GM19023 (cell line): ENCODE measurements around the gene KCNJ5.

Experiments
- ATAC-seq: cut with Tn5 transposase; IDR thresholded peaks from one replicate; pipeline ENCODE4 v1.9.1; 2021; ENCODE audit warnings: mild to moderate bottlenecking, moderate library complexity; ENCODE audit not compliant: unreplicated experiment

The KCNJ5 gene

DNA sequence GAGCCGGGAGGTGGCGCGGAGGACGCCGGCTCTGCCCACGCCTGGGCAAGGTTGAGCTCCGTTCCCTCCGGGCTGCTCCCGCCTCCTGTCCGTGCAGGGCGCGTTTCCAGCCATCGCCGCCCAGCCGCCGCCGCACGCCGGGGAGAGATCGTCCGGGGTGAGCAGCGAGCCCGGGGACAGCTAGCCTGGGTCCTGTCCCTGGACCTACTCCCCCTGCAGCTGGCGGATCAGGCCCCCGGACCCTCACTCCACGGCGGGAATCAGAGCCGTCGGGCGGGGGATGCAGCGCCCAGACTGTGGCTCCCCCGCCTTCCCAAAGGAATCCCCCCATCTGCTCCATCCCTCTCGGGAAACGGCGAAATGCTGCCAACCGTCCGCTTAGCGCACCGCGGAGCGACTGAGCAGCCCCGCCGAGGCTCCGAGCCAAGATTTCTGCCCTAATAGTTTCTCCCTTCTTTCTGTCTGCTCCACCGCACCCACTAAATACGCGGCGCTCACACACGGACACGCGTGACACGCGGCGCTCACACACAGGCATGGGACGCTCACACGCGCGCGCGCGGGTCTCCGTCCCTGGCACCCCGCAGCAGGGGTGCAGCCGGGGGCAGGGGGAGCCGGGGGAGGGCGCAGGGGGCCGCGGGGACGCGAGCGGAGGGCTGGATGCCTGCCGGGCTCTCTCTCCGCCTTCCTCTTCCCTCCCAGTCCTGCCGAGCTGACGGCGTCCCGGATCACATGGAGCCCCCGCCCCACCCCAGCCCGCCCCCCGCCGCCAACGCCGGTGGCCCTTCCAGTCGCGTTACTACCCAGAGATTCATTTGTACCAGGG, at the start of gene KCNJ5:
Gene KCNJ5 (plus strand): TSS at position 814 of the 826 bp plus-strand sequence. CDS start 19,918 bp downstream, outside the sequence.
- ATAC-seq, result no peak

DNA sequence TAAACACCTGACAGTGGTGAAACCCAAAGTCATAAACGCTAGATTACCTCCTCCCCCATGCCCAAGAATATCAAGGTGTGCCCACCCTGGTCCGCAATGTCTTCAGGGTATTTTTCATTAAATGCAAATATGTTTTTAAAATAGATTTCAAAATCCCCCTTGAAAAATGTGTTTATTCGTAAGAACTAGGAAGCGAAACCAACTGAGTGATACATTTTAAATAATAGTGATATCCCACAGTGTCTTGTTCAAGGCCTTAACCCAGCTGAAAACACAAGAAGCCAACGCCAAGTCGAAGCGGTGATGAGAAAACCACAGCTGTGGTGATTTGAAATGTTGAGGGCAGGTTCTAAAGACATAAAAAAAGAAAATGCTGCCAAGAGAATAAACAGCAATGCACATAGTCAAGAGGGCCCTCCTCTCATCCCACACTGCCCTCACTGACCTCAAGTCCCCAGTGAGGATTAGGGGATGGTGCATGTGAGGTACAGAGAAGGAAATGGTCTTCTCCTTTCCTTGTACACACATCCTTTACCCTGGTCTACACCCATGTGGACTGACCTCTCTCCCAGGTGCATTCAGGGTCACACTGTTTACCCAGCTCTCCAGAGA, 49.6 kb upstream of the KCNJ5 start:
- ATAC-seq, result peak; percentile 62

DNA sequence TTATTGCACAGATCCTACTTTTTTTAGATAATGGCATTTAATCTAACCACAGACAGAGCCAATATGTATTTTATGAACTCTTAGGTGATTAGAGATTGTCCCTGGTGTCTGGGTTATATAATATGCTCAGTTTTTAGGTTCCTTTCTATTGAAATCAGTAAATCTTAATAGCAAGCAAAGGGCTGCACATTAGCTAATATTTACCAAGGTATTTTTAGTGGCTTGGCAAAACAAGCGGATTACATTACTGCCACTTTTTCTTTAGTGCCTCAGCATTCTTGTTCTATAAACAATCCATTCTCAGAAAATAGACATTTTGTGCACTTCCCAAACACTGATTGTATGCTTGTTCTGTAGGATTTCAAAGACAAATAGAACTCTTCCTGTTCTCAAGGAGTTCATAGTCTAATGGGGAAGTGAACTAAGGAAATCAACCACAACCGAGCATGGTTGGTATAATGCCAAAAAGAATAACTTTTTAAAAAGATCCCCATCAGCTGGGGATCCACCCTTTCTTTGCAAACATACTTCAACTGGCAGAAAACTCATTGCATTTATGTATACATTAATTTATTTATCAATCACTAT, 47.9 kb upstream of the KCNJ5 start:
- ATAC-seq, result no peak

DNA sequence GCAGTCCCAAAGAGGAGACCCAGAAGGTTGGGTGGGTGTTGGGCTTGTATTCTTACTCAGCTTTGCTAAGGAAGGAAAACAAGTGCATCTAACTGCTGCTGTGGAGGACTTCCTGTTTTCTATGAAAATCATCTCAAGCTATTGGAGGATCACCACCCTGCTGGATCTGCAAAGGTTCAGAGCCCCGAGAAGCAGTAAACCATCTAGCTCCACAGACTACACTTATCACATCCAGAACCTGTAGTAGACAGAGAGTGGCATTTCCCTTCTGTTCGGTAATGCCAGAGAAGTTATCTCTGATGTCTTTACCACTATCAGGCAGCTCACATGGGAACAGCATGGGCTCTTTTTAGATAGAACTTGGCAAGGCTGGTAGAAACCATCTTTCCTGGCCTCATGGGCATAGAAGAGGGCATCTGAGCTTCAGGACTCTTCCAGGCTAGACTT, 45.8 kb upstream of the KCNJ5 start:
- no peak for ATAC-seq

DNA sequence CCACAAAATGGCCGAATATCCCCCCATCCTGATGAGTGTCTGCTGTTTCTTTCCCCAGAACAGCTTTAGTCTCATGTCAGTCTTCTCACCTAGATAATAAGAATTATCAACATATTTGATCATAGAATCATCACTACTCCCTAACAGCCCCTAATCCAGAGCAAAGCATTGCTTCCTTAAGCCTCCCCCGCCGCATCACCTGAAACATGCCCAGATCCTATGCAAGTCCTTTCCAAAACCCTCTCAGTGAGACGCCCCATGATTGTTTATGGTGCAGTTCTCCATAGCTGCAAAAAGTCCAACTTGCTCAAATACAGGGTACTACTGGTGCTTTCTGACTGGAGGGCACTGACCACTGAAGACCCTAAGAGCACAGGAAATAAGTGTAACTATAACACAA, 44.2 kb upstream of the KCNJ5 start:
- ATAC-seq, result no peak

DNA sequence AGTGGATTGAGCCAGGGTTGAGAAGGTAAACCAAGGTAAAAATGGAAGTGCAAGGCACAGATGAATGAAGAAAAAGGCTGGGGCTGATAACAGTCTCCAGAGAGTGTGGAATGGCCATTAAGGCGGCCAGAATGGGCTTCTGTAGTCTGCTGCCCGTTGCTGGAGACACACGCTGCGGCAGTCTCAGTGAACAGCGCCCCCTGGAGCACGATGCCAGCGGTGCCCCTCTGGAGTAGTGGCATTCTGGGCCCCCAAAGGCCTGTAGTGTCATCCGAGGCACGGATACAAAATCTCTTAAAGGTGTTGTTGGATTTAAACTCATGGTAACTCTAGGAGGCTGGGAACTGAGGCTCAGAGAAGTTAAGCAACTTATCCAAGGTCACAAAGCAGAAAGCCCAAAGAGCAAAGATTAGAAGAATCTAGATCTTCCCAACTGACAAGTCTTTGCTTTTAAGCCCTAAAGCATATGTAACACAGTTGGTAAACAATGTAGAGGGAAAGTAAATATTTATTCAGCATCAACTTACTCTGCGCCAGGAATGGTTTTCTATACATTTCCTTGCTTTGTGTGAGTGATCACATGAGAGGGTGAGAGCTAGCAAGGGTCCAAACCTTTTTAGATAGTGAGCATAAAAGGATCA, 42.2 kb upstream of the KCNJ5 start:
- peak; percentile 82 for ATAC-seq

DNA sequence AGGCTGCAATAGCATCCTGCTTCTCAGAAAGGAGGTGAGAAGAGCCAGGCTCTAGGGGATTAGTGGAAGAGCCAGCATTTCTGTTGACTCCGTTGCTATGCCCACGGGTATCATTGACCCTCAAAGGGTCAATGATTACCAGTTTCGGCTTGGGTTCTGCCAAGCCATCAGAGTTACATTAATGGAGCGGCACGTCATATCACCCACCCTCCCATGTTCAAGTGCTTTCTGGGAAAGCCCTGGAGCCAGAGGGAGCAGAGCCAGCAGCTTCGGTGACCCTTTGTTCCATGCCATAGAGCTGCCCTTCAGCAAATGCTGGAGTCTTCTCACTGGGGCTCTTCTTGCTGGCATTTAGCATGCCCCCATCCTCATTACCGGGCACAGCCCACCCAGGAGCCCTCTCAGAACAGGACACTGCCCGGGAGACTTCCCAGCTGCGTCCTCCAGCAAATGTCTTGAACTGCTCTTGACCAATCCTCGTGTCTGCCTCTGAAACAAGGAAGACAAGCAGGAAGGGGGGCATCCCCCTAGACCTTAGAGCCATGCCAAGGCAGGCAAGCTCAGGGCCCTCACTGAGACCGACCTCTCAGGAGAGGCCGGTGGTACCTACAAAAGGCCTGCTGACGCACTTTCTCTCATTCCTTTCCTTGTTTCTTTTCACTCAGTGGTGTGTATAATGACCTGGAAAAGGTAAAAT, 38.7 kb upstream of the KCNJ5 start:
- ATAC-seq, result no peak

DNA sequence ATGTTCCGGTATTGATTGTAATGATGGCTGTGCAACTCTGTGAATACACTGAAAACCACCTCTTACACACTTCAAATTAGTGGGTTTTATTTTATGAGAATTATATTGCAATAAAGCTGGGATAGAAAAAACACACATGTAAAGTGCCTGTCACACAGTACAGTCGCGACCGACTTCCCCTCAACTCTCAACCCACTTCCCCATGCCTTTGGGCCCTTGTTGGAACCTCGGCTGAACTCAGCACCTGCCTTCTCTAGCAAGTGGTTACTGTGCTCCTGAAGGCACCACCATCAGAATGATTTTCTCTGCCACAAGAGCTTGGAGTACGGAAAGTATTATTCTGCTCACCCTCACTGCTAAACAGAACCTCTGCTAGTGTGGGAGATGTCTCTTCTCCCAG, 37.6 kb upstream of the KCNJ5 start:
- ATAC-seq, result no peak

DNA sequence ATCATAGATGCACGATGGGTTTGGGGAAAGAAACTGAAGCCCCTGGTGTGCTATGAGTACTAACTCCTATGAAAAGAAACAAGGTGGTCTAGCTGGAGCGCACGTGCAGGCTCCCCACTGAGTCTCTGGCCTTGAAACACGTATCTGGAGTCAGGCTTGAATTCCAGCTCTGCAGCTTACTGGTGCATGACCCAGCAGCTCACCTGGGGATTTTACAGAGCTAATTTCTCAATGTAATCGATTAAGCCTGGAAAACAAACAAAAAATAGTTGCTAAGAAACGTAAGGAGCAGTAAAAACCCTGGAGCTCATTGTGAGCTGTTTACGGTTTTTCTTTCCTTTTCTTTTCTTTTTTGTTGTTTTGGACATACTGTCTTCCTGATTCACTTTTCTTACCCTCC, 36.3 kb upstream of the KCNJ5 start:
- no peak for ATAC-seq

DNA sequence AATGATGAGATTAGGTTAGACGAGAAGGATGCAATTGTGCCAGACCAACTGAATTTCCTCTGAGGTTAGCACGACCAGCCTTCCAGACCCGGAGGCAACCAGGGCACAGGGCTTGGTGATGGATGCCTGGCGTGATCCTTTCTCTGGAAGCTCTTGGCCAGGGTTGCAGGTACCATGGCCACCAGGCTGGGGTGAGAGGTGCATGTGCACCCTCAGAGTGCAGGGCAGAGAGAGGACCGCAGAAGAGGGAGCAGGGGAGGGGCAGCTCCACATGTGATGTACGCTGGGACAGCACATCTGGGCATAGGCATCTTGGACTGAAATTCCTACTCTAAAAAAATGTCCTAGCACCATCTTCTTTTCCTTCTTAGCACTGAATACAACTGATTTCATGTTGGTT, 34.9 kb upstream of the KCNJ5 start:
- ATAC-seq, result no peak

DNA sequence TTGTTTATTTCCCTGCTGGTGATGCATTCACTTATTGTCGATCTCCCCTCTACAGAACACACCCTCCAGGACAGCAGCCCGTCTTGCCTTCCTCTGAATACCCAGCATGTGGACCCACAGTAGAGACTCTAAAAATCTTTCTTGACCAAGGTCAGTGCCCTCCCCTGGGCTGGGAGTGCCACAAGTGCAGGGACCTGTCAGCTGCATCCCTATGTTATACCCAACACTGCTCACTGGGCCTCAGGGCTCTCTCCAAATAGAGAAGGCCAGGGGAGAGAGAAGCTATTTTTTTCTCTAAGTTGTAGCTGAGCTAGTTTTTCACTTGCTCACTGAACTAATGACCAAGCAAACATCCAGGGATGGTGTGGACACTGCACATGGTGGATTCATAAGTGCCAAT, 33.8 kb upstream of the KCNJ5 start:
- no peak for ATAC-seq

DNA sequence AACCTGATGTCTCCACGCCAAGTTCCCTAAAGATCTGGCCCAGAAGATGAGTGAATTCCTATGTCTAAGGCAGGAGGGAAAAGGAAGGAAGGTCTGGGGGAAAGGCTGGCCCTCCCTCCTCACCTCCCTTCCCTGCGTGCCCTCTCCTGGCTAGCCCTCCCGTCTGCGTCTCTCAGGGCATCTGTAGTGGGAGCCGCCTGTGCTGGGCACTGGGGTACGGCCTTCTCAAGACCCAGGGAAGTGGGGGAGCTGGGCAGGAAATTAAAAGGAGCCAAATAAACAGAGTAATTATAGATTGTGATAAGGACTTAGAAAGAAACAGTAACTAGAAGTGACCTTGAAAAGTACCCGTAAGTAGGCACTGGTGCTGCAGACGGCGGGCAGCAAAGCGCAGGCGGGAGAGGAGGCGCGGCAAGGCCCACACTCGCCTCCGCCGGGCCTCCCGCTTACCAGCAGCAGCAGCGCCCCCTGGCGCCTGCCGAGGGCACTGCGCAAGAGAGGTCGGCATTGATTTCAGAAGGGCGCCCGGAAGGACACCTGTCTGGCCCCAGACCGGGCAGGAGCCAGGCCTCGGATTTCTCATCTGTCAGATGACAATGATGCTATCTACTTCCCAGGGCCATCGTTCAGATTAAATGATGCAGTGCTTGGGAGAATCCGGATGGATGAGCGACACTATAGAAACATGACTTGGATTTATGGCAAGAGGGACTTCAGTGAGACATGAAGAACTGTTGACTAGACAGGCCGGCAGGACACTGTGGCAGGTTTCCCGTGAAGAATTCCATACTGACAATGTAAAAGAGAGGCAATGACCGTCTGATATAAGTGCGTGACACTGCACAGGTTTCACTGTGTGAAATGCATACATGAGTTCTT, 31.4 kb upstream of the KCNJ5 start:
- ATAC-seq, result peak; percentile 86

DNA sequence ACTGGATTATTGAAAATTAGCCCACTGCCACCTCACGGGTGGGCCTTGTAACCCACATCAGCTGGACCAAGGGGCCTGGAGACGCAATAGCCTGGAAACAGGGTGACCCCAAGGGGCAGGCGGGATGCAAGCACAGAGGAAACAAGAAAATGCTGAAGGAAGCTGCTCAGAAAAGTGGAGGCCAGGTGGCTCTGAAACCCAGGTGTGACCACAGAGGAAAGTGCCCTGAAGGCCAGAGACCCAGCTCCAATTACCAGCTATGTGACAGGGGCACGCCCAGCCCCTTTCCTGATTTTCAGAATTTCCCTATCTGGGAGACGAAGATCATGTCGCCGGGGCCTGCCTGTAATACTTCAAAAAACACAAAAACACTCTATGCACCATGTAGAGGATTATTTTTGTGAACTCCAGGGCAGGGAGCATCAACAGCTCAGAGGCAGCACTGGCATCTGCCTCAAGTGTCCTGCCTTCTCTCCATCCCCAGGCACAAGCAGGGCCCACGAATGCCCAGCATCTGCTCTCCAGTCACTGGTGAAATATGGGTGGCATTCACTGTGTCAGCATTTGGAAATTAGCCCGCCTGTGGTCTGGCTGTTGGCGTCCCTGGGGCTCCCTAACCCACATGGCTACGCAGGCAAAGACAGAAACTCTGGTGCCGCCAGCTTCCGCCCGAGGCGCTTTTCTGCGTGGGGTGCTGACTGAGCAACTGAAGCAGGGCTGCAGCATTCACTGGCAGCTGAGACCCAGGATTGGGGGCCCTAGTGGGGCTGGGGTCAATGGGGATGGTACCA, 30.4 kb upstream of the KCNJ5 start:
- no peak for ATAC-seq

DNA sequence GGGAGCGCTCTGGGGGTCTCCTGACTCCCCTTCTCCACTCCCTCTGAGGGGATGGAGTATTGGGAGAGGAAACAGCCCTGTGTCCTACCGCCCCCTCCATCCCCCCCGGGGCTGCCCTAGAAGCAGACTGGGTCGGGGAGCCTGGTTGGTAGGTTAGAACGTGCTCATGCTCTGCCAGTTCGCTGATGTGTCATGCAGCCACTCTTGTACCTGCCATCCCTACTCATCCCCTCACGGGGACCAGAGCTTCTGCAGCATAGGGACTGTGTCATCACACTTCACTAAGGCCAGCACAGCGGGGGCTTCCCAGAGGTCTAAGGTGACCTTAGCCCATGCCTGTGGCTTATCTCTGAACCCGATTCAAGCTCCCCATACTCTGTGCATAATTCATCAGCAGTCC, 28.8 kb upstream of the KCNJ5 start:
- ATAC-seq, result no peak

DNA sequence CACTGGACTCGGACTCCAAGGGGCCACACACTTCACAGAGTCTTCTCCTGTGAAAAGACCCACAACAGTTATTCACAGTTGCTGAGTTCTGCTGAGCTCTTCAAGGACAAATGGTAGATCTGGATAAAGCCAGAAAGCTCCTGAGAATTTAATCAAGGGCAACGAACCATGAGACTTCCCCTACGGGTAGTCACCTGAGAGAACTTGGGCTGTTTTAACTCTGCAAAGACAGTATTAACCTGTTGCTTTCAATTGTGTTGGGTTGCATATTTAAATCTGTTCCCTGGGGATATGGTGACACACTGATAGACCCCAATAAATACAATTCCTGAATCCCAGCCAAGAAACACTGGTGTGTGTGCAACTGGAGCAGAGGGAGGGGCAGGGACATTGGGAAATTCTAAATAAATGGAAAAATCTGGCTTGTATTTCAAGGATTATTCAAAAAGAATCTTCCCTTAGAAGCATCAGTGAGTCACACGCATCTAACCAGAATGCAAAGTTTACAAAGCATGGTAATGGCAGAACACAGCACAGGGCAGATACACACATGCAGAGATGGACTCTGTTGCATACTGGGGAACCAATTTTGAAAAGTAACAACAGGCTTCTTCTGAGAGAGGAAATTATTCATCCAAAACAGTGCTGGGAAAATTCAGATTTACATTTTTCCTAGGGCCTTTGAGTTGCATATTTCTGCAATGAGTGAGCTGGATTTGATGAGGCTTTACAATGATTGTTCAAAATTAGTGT, 28.1 kb upstream of the KCNJ5 start:
- no peak for ATAC-seq

DNA sequence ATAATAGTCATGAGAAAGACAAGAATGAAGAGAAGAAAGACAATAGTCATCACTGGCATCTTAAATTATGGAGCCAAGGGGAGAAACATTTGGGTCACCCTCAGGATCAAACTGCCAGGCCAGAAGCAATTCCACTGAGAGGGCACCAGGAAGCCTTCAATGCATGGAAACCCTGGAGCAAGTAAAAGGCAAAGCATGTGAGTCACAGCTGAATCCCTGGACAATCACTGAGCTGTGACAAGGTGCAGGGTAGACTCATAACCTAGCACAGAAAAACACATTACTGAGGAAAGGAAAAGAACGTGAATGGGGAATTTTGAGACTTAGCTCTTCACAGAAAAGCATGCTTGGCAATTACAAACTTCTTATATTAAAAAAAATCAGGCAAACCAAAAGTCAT, 25.7 kb upstream of the KCNJ5 start:
- no peak for ATAC-seq

DNA sequence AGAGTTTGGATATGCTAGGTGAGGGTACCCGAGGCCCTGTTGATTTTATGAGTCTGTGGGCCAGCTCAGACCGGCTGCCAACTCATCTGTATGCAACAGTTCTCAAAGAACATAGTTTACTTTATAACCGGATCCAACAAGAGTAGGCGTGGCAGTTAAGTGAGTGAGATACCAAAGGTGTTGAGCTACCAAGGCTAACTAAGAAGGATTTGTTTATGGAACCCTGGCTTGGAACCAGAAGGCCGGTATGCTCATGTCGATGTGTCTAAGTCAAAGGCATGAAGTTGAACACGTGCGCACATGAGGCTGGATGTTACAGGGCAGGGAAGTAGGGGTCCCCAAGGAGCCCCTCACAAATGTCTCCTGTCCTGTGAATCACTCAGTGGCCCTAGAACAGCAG, 23.9 kb upstream of the KCNJ5 start, which contains the start of gene KCNJ1:
Gene KCNJ1 (minus strand): TSS at position 20 of the 400 bp plus-strand sequence. CDS start 27,053 bp downstream, outside the sequence.
- no peak for ATAC-seq
